ENCODE results near the gene ZNF319.

The ZNF319 gene

DNA sequence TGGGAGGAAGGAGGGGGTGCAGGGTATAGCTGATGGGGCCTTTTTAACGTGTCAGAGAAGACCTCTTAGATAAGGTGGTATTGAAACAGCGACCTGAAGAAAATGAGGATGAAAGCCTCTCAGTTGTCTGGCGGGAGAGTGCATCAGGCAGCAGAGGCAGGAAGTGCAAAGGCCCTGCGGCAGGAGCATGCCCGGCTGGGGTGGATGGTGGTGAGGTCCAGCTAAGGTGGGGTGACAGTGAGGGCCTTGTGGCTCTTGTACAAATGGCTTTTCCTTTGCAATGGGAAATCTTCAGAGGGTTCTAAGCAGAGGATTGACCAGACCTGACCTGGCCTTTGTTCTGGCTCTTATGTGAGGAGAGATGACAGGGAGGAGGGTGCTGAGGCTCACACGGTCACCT lies 36.5 kb upstream of the ZNF319 start:
- FAIRE-seq = no peak

DNA sequence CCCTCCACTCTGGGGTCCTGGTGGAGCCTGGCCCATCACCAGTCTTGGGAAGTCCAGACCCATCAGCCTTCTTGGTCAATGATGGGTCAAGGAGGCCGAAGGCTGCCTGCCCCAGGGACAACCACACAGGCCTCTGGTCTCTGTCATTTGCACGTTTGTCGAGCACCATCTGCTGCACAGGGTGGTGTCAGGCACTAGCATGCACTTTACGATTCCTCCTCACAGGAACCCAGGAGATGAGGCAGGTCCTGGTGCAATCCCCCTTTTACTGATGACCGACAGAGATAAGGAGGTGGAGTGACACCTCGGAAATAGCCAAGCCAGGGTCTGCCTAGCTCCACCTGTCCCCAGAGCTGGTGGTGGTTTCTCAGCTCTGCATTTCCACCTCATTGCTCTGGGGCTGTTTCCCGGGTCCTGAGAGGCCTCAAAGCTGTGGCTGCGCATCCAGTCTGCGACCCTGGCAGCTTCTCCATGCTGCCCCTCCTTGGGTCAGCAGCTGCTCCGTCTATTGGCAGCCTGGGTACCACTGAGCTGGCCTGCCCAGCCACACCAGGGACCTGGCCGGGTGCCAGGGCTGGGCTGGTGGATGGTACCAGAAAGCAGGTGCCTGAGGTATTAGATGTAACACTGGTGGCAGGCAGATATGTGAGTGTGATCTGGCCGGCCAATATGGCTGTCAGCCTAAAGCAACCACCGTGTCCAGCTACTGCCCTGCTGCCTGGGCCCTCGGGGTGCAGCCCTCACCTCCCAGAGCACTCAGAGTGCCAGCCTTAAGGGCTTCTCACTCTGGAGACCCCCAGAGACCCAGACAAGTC lies 35.1 kb upstream of the ZNF319 start:
- FAIRE-seq = no peak

DNA sequence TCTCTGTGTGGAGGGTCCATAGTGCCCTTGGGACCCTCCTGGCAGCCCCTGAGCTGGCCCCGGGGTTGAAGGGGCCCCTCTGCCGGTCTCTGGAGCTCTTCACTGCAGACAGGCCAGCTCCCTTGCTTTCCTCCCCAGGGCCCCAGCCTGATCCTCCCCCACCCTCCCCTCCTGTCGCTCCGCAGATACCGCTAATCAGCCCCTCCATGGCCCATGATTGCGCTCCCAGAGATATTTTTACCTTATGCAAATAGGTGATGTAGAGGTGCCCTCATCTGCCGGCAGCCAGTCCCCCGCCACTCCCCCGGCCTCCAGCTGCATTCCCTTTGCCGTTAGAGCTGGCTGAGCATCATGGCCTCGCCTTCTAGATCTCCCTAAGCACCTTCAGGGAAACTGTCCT lies 34.3 kb upstream of the ZNF319 start:
- FAIRE-seq = no peak

- no peak for FAIRE-seq
Observed at GRCh38 chr16:58034128-58034685, 33.7 kb upstream of the ZNF319 start.

GRCh38 chr16:58032710-58033293 lies 32.3 kb upstream of the ZNF319 start:
- FAIRE-seq = no peak

DNA sequence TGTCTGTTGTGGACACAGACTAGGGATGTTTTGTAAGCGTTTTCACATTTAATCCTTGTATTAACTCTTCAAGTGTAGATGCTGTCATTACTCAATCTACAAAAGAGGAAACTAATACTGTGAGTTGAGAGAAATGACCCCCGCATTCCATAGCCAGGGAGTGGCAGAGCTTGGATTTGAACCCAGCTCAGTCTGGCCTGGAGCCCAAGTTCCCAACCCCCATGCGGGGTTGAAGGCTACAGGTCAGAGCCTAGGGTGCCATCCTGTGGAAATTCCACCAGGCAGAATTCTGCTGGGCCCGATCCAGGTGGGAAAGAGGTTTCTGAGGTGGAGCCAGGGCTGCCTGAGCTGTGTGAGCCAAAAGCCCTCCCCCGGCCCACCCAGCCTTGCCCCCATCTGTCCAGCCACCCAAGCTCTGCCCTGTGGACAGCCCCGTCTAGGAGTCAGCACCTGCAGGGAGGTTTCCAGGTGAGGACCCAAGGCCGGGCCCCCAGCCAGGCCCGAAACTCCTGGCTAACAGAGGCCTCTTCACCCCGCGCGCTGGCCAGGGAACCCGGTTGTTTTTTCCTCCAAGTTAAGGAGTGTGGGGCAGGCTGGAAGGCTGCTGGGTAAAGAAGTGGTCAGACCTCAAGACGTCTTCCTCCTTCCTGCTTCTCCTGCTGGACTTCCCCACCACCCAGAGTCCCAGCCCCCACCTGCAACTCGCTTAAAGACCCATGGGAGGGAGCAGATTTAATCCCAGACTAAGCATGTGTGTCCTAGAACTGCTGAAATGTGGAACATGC lies 30.7 kb upstream of the ZNF319 start:
- FAIRE-seq = no peak

DNA sequence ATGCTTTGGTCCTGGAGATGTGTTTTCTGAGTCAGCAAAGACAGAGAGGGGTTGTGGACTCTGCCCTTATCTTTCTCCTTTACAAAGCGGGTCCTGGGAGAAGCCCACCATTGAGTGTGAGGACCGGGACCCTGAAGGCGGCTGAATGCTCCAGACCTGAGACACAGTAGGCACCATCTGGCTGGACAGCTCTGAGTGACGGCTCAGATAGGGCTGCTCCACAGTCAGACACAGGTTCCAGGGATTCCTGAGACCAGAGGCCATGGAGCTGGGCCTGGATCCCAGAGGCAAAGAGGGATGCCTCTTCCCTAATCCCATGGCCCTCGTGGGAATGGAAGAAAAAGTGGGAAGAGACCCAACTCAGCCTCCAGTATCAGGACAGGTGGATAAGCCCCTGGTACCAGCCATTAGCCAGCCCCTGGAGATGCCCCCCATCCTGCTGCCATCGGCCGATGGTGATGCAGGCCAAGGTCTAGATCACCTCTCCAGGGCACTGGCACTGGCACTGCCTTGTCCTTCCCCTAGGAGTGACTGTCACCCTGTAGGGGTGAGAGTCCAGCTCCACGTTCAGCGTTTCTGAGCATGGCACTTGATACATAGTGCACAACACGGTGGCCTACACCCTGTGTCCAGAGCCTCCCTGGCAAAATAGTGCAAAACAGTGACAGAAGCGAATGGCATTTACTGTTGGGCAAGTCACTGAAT lies 29.8 kb upstream of the ZNF319 start:
- no peak for FAIRE-seq

DNA sequence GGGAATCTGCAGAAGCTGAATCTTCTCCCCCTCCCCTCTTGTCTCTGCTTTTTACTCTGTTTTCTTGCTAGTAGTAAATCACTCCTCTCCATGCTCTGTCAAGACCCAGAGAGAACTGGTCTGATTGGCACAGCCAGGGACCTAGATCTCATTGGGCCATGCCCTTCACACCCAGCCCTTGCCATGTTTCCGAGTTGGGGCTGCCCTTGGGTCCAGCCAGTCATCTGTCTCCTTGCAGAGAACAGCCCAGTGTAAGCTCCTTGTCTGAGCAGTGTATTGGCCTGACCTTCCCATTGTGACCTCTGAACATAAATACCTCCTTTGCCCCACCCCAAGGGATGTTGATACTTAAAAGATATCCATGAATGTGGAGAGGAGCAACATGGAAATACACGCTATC lies 28.9 kb upstream of the ZNF319 start:
- FAIRE-seq = no peak

DNA sequence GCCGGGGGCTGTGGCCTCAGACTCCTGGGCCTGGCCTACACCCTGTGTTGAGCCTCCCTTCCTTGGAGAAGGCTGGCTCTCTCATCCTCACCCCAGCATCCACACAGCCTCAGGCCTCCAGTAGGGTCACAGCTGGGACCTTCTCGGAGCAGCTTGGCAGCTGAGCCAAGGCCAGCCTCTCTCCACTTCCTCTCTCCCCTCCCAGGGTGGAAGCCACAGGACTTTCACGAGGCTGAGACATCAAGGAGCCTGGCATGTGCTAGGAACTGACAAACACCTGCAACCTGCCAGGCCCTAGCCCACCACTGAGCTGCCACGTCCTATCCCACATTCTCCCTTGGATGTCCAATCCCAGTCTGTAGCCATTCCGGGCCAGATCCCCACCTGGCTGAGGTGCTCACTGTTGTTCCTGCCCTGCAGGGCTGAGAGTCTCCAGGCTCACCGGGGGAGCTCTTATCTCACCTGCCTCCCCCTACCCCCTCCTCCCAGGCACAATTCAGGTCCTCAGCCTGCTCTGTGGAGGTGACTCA lies 28.1 kb upstream of the ZNF319 start:
- FAIRE-seq = no peak

GRCh38 chr16:58027916-58028455 lies 27.5 kb upstream of the ZNF319 start:
- FAIRE-seq = no peak

DNA sequence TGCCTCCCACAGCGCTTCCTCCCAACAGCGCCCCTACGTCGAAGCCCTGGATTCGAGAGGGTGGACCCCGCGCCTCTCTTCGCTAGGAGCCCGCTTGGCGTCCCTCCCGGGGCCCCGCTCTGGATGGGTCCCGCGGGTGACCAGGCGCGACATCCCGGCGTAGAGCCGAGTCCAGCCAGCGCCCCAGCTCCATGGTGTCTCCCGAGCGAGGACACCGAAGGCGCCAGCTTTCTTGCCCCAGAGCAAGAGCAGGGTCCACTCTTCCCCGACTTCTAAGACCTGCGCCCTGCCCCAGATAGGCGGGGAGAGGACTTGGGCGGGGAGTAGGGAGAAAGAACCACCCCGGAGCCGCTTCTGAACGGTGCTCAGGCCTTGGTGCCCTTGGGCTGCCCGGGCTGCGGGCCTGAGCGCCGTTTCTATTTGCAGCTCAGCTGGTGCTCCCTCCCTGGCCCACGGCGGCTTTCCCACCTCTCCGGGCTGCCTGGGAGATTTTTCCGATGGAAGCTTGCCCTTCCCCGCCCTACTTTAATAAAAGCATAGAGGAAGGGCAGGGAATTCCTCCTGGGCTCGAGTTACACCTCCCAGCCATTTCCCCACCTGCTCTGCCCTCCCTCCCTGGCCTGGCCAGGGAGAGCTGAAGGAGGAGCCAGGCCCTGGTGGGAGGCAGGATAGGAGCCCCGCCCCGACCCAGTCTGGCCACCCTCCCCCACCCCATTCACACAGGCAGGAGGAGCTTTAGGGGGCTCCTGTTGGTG lies 26.9 kb upstream of the ZNF319 start:
- FAIRE-seq = no peak

DNA sequence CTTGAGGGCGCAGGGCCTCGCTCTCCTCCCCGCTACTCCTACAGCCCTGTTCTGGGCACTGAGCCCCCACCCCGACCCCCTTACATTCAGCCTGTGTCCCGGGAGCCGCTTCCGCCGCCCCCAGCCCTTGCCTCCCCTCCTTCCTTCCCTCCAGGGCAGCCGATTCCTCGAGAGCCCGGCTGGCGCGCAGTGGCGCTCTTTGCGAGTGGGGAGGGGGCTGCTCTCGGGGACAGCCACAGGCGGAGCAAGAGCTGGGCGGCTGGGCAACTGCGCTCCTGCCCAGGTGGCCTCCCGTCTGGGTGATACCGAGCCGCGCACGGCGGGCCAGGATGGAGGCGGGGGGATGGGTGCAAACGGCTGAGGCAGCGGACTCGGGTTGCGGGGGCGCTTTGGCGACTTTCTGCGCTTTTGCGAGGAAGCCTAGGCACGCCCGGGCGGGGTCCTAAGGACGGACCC lies 26.3 kb upstream of the ZNF319 start:
- FAIRE-seq = no peak

DNA sequence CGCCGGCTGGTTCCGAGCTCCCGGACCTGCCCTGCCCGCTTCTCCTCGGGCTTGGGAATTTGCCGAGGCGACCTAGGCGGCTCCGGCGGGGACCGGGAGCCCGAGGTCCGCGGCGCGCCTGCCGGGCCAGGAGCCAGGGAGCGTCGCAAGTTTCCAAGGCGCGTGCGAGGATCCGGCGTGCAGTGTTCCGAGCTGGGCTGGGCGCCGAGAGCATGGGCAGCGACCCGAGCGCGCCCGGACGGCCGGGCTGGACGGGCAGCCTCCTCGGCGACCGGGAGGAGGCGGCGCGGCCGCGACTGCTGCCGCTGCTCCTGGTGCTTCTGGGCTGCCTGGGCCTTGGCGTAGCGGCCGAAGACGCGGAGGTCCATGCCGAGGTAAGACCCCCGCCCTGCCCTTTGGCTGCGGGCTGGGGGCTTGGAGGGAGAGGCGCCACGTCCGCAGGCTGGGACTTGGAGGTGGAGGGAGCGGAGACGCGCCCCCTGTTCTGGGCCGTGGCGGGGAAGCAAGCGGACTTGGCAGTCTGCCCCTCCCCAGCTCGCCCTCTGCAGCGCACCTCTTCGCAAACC lies 25.8 kb upstream of the ZNF319 start:
- no peak for FAIRE-seq

DNA sequence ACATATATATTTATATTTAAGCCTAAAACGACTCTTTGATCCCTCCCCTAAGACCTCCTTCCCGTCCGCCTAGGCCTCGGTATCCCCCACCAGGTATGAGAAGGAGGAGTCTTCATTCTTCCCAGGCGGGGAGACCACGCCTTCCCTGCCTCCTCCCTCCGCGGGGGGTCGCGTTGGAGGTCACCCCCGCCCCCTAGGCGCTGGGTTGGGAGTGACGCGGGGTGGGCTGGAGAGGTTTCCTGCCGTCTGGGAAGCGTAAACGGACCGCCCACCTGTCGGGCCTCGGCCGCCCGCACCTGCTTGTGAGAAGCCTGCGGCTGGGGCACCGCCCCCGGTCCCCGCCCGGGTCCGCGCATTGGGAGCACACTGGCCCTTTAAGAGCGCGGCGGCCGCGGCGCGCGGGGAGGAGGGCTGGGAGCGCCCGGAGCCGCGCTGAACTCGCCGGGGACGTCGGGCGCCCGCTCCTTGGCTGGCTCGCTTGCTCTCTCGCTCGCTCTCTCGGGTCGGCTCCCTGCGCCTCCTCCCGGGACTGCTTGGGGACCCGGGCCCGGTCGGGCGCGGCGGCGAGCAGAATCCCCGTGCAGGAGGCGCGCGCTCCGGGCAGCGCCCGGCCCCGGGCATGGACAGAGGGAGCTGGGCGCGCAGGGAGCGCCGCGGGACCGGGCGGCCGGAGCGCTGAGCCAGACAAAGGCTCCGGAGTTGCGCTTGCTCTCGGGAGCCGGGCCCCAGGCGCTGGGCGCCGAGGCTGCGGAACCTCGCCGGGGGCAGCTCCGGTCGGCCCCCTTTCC lies 25.1 kb upstream of the ZNF319 start, which contains the start of gene MMP15:
MMP15 (plus strand) TSS at position 404 of the 788 bp plus-strand sequence. CDS start 597 bp downstream, outside the sequence.
- FAIRE-seq = no peak

DNA sequence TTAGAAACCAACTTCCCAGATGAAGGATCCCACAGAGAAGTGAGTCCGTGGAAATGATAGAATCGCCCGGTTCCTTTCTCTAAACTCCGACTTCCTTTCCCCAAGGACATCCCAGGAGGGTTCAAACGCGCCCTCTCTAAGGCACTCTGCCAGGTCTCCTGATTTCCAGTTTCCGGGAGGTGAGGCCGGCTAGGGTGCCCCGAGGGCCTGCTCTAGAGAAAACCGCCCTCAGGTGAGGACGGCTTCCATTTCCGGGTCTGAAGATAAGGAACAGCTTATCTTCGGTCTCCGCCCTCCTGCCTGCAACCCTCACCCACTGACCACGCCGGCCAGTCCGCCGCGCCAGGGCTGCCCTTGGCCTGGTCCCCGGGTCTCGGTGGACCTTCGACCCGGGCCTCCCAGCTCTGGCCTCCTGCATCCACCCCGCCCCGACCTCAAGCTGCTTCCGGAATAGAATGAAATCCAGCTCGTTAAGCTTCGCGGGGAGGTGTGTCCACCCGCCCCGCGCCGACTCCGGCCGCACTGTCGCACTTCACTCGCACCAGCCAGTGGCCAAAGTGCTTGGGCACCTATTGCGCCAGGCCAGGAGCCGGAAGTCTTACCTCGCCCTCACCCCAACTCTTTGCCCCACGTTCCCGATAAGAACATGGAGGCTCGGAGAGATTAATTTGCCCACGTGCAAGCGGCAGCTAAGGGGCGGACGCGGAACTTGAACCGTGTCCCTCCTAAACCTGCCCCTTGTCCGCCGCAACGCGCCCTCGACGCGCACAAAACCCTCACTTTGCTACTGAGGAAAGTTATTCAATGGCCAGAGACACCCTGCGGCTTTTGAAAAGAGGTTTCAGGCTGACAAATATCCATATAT lies 24.2 kb upstream of the ZNF319 start:
- no peak for FAIRE-seq

GRCh38 chr16:58022601-58023371 lies 22.3 kb upstream of the ZNF319 start:
- no peak for FAIRE-seq

GRCh38 chr16:58021661-58022551 lies 21.4 kb upstream of the ZNF319 start:
- no peak for FAIRE-seq

Data from endometrium (tissue), 2 donors.